HCT116 (cell line): Measurements from ENCODE around the gene NSMCE1. TPM values are rescaled to one million over a fixed set of nuclear protein-coding genes. Genes with fewer than 3 reads are reported as not detected.

Source experiments
- ATAC-seq: fragments of 200-7000 bp; cut with Tn5 transposase; 2 replicates; pipeline ENCODE4 v1.9.1; 2020; ENCODE audit warnings: mild to moderate bottlenecking, moderate library complexity
- BruUV-seq: library from RNA; stranded (reverse); fragments of 400-500 nt; replicated peaks from 2 replicates; lab custom pipeline; 2021; lab: Mats Ljungman, UMichigan
- CTCF ChIA-PET: fragments of 300-600 bp; sonication (Branson Sonifier 250); formaldehyde crosslinking; loops from one replicate; lab custom pipeline; 2021; ENCODE audit warnings: antibody characterized with exemption; lab: Charles Lee
- POLR2A ChIA-PET: fragments of 300-600, 350-600 bp; sonication (Branson Sonifier 250); formaldehyde crosslinking; loops from one replicate; lab custom pipeline; 2021; ENCODE audit warnings: antibody characterized with exemption; lab: Charles Lee
- RAD21 ChIA-PET, 2 experiments: fragments of 300-600 bp; sonication (Branson Sonifier 250); formaldehyde crosslinking; loops; one replicate each; lab custom pipeline; 2023; ENCODE audit warnings: low total read pairs in 2 of 2; ENCODE audit not compliant: uncharacterized antibody in 2 of 2, unreplicated experiment in 2 of 2, low non-redundant PET in 1 of 2; lab: Charles Lee
- DNase-seq: peaks from one replicate; pipeline ENCODE4 v3.0.0-alpha.2; 2010; ENCODE audit warnings: low read depth, low spot score
- H2AFZ ChIP-seq: fragments of 200-600 bp; shearing (Covaris generic), sonication (generic); 2 replicates; pipeline ENCODE4 v1.6.1; 2017; ENCODE audit warnings: low read depth, mixed run types, mixed read lengths, antibody characterized with exemption, low read length; ENCODE audit not compliant: poor library complexity, severe bottlenecking
- H3K27ac ChIP-seq: 2 replicates; pipeline ENCODE4 v1.5.1; 2012; ENCODE audit warnings: low read depth, low read length
- H3K27me3 ChIP-seq: fragments of 200-600 bp; sonication (generic); 2 replicates; pipeline ENCODE4 v1.6.1; 2016; ENCODE audit warnings: mixed run types, low read length, mixed read lengths; ENCODE audit not compliant: insufficient read depth
- H3K36me3 ChIP-seq, 2 experiments: fragments of 200-500 bp in 1 of 2; fragments of 200-600 bp in 1 of 2; sonication (Bioruptor generic) in 1 of 2; sonication (generic) in 1 of 2; 2 replicates each; pipeline versions ENCODE4 v1.5.1 to v1.6.1; 2014 to 2016; ENCODE audit warnings: low read length in 2 of 2, inconsistent platforms in 1 of 2, mixed read lengths in 1 of 2, mixed run types in 1 of 2; ENCODE audit not compliant: insufficient read depth in 2 of 2, control insufficient read depth in 1 of 2
- H3K4me1 ChIP-seq, 2 experiments: fragments of 200-600 bp in 1 of 2; sonication (generic) in 1 of 2; 2 replicates each; pipeline versions ENCODE4 v1.5.1 to v1.6.1; 2012 to 2017; ENCODE audit warnings: low read length in 2 of 2, inconsistent platforms in 1 of 2, mild to moderate bottlenecking in 1 of 2, mixed read lengths in 1 of 2, mixed run types in 1 of 2, moderate library complexity in 1 of 2; ENCODE audit not compliant: insufficient read depth in 2 of 2, control insufficient read depth in 1 of 2
- H3K4me2 ChIP-seq: fragments of 200-600 bp; sonication (generic); 2 replicates; pipeline ENCODE4 v1.6.1; 2017; ENCODE audit warnings: mixed run types, low read length, mixed read lengths
- H3K4me3 ChIP-seq, 2 experiments: fragments of 200-600 bp in 1 of 2; sonication (generic) in 1 of 2; replicated peaks in 1 of 2; 2 replicates each; pipeline ENCODE4 v1.5.1; 2011 to 2016; ENCODE audit warnings: low read length in 2 of 2, control low read depth in 1 of 2, low read depth in 1 of 2, mild to moderate bottlenecking in 1 of 2, mixed read lengths in 1 of 2, mixed run types in 1 of 2
- H3K79me2 ChIP-seq: fragments of 200-600 bp; sonication (generic); 2 replicates; pipeline ENCODE4 v1.6.1; 2017; ENCODE audit warnings: mild to moderate bottlenecking, mixed run types, low read length, moderate library complexity, mixed read lengths; ENCODE audit not compliant: insufficient read depth
- H3K9ac ChIP-seq: fragments of 200-600 bp; sonication (generic); 2 replicates; pipeline ENCODE4 v1.6.1; 2016; ENCODE audit warnings: low read length, mixed read lengths
- H3K9me2 ChIP-seq: fragments of 200-600 bp; sonication (generic), shearing (Covaris generic); 2 replicates; pipeline ENCODE4 v1.6.1; 2017; ENCODE audit warnings: mixed run types, mild to moderate bottlenecking, moderate library complexity; ENCODE audit not compliant: insufficient read depth
- H3K9me3 ChIP-seq, 2 experiments: fragments of 200-500 bp in 1 of 2; fragments of 200-600 bp in 1 of 2; sonication (Bioruptor generic) in 1 of 2; sonication (generic) in 1 of 2; 2 replicates each; pipeline ENCODE4 v1.6.1; 2014 to 2017; ENCODE audit warnings: low read length in 2 of 2, mixed read lengths in 2 of 2, inconsistent platforms in 1 of 2, low read depth in 1 of 2, mild to moderate bottlenecking in 1 of 2, mixed run types in 1 of 2, moderate library complexity in 1 of 2; ENCODE audit not compliant: control insufficient read depth in 1 of 2, insufficient read depth in 1 of 2
- H4K20me1 ChIP-seq: fragments of 200-600 bp; sonication (generic), shearing (Covaris generic); 2 replicates; pipeline ENCODE4 v1.6.1; 2017; ENCODE audit warnings: mixed run types, mild to moderate bottlenecking, moderate library complexity; ENCODE audit not compliant: insufficient read depth
- CTCF ChIP-seq, 3 experiments: fragments of 200-600 bp in 1 of 3; sonication (generic) in 1 of 3; IDR thresholded peaks in 2 of 3; conservative IDR thresholded peaks in 1 of 3; 2 replicates each; pipeline ENCODE4 v1.5.1; 2012 to 2017; ENCODE audit warnings: low read depth in 2 of 3, low read length in 2 of 3, antibody characterized with exemption in 1 of 3, borderline replicate concordance in 1 of 3, control low read depth in 1 of 3, mild to moderate bottlenecking in 1 of 3, mixed read lengths in 1 of 3, mixed run types in 1 of 3, moderate library complexity in 1 of 3; ENCODE audit not compliant: insufficient read depth in 1 of 3
- ELF1 ChIP-seq: IDR thresholded peaks from 2 replicates; pipeline ENCODE4 v1.6.1; 2012; ENCODE audit warnings: low read depth, borderline replicate concordance
- RAD21 ChIP-seq: IDR thresholded peaks from 2 replicates; pipeline ENCODE4 v1.6.1; 2012; ENCODE audit warnings: low read depth, mild to moderate bottlenecking
- REST ChIP-seq: IDR thresholded peaks from 2 replicates; pipeline ENCODE4 v1.6.1; 2012; ENCODE audit warnings: low read depth
- TCF7L2 ChIP-seq: IDR thresholded peaks from 2 replicates; pipeline ENCODE4 v1.7.0; 2011; ENCODE audit warnings: borderline replicate concordance, inconsistent platforms; ENCODE audit not compliant: insufficient read depth, insufficient read length; ENCODE audit errors: extremely low read depth
- intact Hi-C: fragments of 100-400 bp; cut with micrococcal nuclease; formaldehyde crosslinking; loops from 2 replicates; pipeline ENCODE4 v1.10.0; 2022
- total RNA-seq: library from RNA; stranded (reverse); gene quantifications from one replicate; pipeline ENCODE4 v1.2.1, GENCODE V29; 2021; ENCODE audit not compliant: unreplicated experiment

Gene NSMCE1
- total RNA-seq, 1 experiment from 2014 or later, result 85.6 TPM

- no peak for TF ChIP-seq REST
Observed at GRCh38 chr16:27182906-27183405, 85.6 kb downstream of the NSMCE1 start (continued).

- H3K4me2 ChIP-seq, result no peak overlapping the region
- peaks cover 0 to 27% of the 10 kb centered on the region in 2 experiments; a peak in 2 of 4 replicates for H3K4me1 ChIP-seq
- RAD21 ChIA-PET, result interaction anchor here in 1 of 2 experiments (1.1 kb wide), 1 partner anchor 187 kb away, joined by 6 read pairs; no protein-coding TSS in a partner anchor
- ATAC-seq (peak; percentile 68), DNase-seq (no peak)
- no peaks in the 10 kb centered on the region for H4K20me1 ChIP-seq
- H3K79me2 ChIP-seq, result no peaks in the 10 kb centered on the region
- H3K9me3 ChIP-seq, result no peaks in the 10 kb centered on the region
- H3K4me3 ChIP-seq, result no peak overlapping the region
- no peaks in the 10 kb centered on the region for H3K27me3 ChIP-seq
- TF ChIP-seq ELF1 (no peak), CTCF (IDR thresholded peaks at IDR 0.05 in 2 of 3, conservative IDR thresholded peaks at IDR 0.05 in 1 of 3; ENCODE audit: borderline replicate concordance in 1 of 3, insufficient read depth in 1 of 3, low read depth in 2 of 3, low read length in 2 of 3) (peak in 2 of 3 experiments; percentile 46 to 56; a peak in 4 of 6 replicates), RAD21 (peak; percentile 26; the same call in 1 of the 2 replicates), TCF7L2 (no peak)
- no peak overlapping the region for H2AFZ ChIP-seq
- intact Hi-C loops, result no loop called here
- no peaks in the 10 kb centered on the region for H3K9me2 ChIP-seq
- CTCF ChIA-PET, result interaction anchor here (1.1 to 6.5 kb wide), 5 partner anchors 9 to 194 kb away, joined by 4 to 69 read pairs (median 5); no protein-coding TSS in a partner anchor
- no TSS peak for BruUV-seq
- H3K36me3 ChIP-seq, result no peaks in the 10 kb centered on the region
- POLR2A ChIA-PET, result interaction anchor here (0.9 kb wide), 1 partner anchor 9 kb away, joined by 3 read pairs; no protein-coding TSS in a partner anchor
- no peak overlapping the region for H3K27ac ChIP-seq
- no peak overlapping the region for H3K9ac ChIP-seq
Observed at GRCh38 chr16:27181019-27181790, 87.4 kb downstream of the NSMCE1 start.
